Adrenal gland (tissue), 12 donors: ENCODE results near the gene UBE2D2. TPM values are rescaled to one million over a fixed set of nuclear protein-coding genes. Genes with fewer than 3 reads are reported as not detected.

Source experiments
- DNase-seq, 7 donors: peaks; one replicate each; pipeline ENCODE4 v3.0.0-alpha.2; 2019 to 2020
- H3K27ac ChIP-seq, 5 donors: fragments of 200-600 bp; sonication (generic) in 4 of 5; 1 replicate in 3 of 5; 2 replicates in 2 of 5; pipeline versions ENCODE4 v1.5.1 to v1.8.0; 2016 to 2020; ENCODE audit warnings: mild to moderate bottlenecking in 1 of 5
- H3K27me3 ChIP-seq: fragments of 200-600 bp; 2 replicates; pipeline ENCODE4 v1.8.0; 2021
- H3K36me3 ChIP-seq, 2 donors: fragments of 200-600 bp; replicated peaks in 1 of 2; 1 replicate in 1 of 2; 2 replicates in 1 of 2; pipeline versions ENCODE4 v1.5.1 to v1.8.0; 2018 to 2022
- H3K4me1 ChIP-seq, 2 donors: fragments of 200-600 bp; replicated peaks in 1 of 2; 1 replicate in 1 of 2; 2 replicates in 1 of 2; pipeline versions ENCODE4 v1.5.1 to v1.8.0; 2018 to 2021
- H3K4me3 ChIP-seq, 4 donors: fragments of 200-600 bp; sonication (generic) in 3 of 4; one replicate each; pipeline ENCODE4 v1.5.1; 2016 to 2018
- H3K9me3 ChIP-seq, 3 donors: fragments of 200-600 bp; sonication (generic) in 1 of 3; replicated peaks in 1 of 3; 1 replicate in 2 of 3; 2 replicates in 1 of 3; pipeline versions ENCODE4 v1.5.1 to v1.8.0; 2016 to 2021
- CTCF ChIP-seq, 6 experiments: fragments of 450-650 bp in 4 of 6; fragments of 200-600 bp in 2 of 6; sonication (generic) in 1 of 6; IDR thresholded peaks; 1 replicate in 5 of 6; 2 replicates in 1 of 6; pipeline versions ENCODE4 v1.5.1 to v1.8.0; 2016 to 2021; ENCODE audit warnings: antibody characterized with exemption in 6 of 6, mild to moderate bottlenecking in 2 of 6, moderate library complexity in 1 of 6
- POLR2A ChIP-seq, 2 donors: fragments of 450-650 bp; IDR thresholded peaks; one replicate each; pipeline ENCODE4 v1.6.1; 2017; ENCODE audit warnings: antibody characterized with exemption in 2 of 2, mild to moderate bottlenecking in 2 of 2, moderate library complexity in 1 of 2
- WGBS, 4 donors: extraction: QIAGEN DNeasy Blood & Tissue Kit in 2 of 4; methylation state at CpG; one replicate each; pipeline versions ENCODE4 v1.1.5 to v1.1.7; 2013 to 2017; 5-methylcytosine and 5-hydroxymethylcytosine counted together
- intact Hi-C, 2 donors: fragments of 100-400 bp; cut with DNase I; formaldehyde crosslinking; loops; one replicate each; pipeline versions ENCODE4 v1.14.1 to v1.15.0; 2022 to 2023
- polyA plus RNA-seq, 3 donors: library from polyadenylated mRNA; stranded (reverse); fragments of 200-250 nt in 2 of 3; fragments of 350-450 nt in 1 of 3; fragmentation: Illumina TruSeq in 1 of 3; extraction: RNeasy Lipid Tissue Mini Kit (QIAGEN cat#74804) in 1 of 3; gene quantifications; one replicate each; pipeline ENCODE4 v1.2.3, GENCODE V29; 2013 to 2014
- total RNA-seq, 9 donors: library from RNA; depleted of rRNA in 4 of 9; stranded (reverse); fragments of >200 nt in 4 of 9; fragments of 120-200 nt in 1 of 9; fragmentation: NEBNext Ultra II Directional in 1 of 9; extraction: Animal tissue kit (Norgen Biotek cat#: 25700) in 1 of 9; gene quantifications; one replicate each; pipeline versions ENCODE4 v1.1.0 to v1.2.4, GENCODE V29; 2013 to 2023
- donor health status: healthy with polysubstance abuse.
- donor health status: Bipolar disorder and iron deficiency.
- donor health status: DM: yes; HTN: yes; CAD: no.
- donor health status: DM: no; HTN: no; CAD: no.
- donor health status: DM: no; HTN: no; CAD: no.
- donor health status: DM: yes; HTN: yes; CAD: no.

The UBE2D2 gene
- total and polyA plus RNA-seq, 12 donors = 43.5 to 189 (median 84.9) TPM

- Histone ChIP-seq H3K27ac (peak overlapping the region in 2 of 5 donors; percentile 60 to 97), H3K9me3 (no peaks in the 10 kb centered on the region), H3K4me3 (peak overlapping the region in 1 of 4 donors; percentile 15), H3K27me3 (no peaks in the 10 kb centered on the region), H3K4me1 (peaks cover 53 to 76% of the 10 kb centered on the region in 2 donors), H3K36me3 (no peaks in the 10 kb centered on the region)
- intact Hi-C loops = no loop called here
- 15 to 26% (median 25%) methylated on average over 16 to 23 of the region's 23 CpGs for WGBS, 4 donors
- TF ChIP-seq CTCF (IDR thresholded peaks at IDR 0.05) (no peak), POLR2A (IDR thresholded peaks at IDR 0.05) (no peak)
- peak in 6 of 7 donors; percentile 40 to 70 (median 66) for DNase-seq
Observed at GRCh38 chr5:139669662-139670368, 108.7 kb downstream of the UBE2D2 start.

- H3K36me3 ChIP-seq = no peaks in the 10 kb centered on the region
- peak overlapping the region in 2 of 5 donors; percentile 60 to 97 for H3K27ac ChIP-seq
- H3K4me3 ChIP-seq = no peak overlapping the region
- intact Hi-C loops = no loop called here
- peaks cover 46 to 69% of the 10 kb centered on the region in 2 donors for H3K4me1 ChIP-seq
- H3K27me3 ChIP-seq = no peaks in the 10 kb centered on the region
- WGBS, 4 donors = 75 to 83% (median 76%) methylated on average over 14 to 16 of the region's 16 CpGs
- no peaks in the 10 kb centered on the region for H3K9me3 ChIP-seq
- no peak for DNase-seq
- TF ChIP-seq CTCF (IDR thresholded peaks at IDR 0.05) (peak in 1 of 6 experiments; percentile 6), POLR2A (IDR thresholded peaks at IDR 0.05) (no peak)
Observed at GRCh38 chr5:139670369-139671095, 109.4 kb downstream of the UBE2D2 start.

GRCh38 chr5:139671096-139671841 lies 110.1 kb downstream of the UBE2D2 start:
- H3K27ac ChIP-seq = peak overlapping the region in 2 of 5 donors; percentile 50 to 97
- 50 to 73% (median 67%) methylated on average over 2 to 20 of the region's 20 CpGs for whole genome bisulfite sequencing, 4 donors
- no peaks in the 10 kb centered on the region for H3K9me3 ChIP-seq
- intact Hi-C loops = no loop called here
- peaks cover 39 to 62% of the 10 kb centered on the region in 2 donors for H3K4me1 ChIP-seq
- H3K4me3 ChIP-seq = no peak overlapping the region
- H3K27me3 ChIP-seq = no peaks in the 10 kb centered on the region
- TF ChIP-seq POLR2A (IDR thresholded peaks at IDR 0.05) (no peak), CTCF (IDR thresholded peaks at IDR 0.05) (no peak)
- no peak for DNase-seq
- no peaks in the 10 kb centered on the region for H3K36me3 ChIP-seq

GRCh38 chr5:139675213-139675612 lies 114.1 kb downstream of the UBE2D2 start:
- Histone ChIP-seq H3K9me3 (no peaks in the 10 kb centered on the region), H3K27me3 (no peaks in the 10 kb centered on the region), H3K36me3 (no peaks in the 10 kb centered on the region), H3K4me1 (peaks cover 4 to 47% of the 10 kb centered on the region in 2 donors), H3K27ac (peak overlapping the region in 1 of 5 donors; percentile 18), H3K4me3 (no peak overlapping the region)
- intact Hi-C loops = loop anchor here in 1 of 2 donors (5.0 kb wide), 1 partner anchor 38 kb away; no protein-coding TSS in a partner anchor
- TF ChIP-seq POLR2A (IDR thresholded peaks at IDR 0.05) = no peak
- TF ChIP-seq CTCF (IDR thresholded peaks at IDR 0.05) = no peak
- no peak for DNase-seq
- 67 to 88% (median 83%) methylated on average over 2 to 4 of the region's 4 CpGs for WGBS, 4 donors
